NCI-H1436 treated with DMSO at 0.1 percent for 48 hours (cell line): Measurements from ENCODE around the gene BLTP1.
"Not testable (repeated sequence)": the region's sequence is repeated elsewhere in the genome, so short reads cannot be mapped to it uniquely, and the experiment has no call there.

ENCODE experiments used
- DNase-seq: peaks from one replicate; lab custom pipeline; 2025; lab: John Stamatoyannopoulos, UW

The BLTP1 gene

DNA sequence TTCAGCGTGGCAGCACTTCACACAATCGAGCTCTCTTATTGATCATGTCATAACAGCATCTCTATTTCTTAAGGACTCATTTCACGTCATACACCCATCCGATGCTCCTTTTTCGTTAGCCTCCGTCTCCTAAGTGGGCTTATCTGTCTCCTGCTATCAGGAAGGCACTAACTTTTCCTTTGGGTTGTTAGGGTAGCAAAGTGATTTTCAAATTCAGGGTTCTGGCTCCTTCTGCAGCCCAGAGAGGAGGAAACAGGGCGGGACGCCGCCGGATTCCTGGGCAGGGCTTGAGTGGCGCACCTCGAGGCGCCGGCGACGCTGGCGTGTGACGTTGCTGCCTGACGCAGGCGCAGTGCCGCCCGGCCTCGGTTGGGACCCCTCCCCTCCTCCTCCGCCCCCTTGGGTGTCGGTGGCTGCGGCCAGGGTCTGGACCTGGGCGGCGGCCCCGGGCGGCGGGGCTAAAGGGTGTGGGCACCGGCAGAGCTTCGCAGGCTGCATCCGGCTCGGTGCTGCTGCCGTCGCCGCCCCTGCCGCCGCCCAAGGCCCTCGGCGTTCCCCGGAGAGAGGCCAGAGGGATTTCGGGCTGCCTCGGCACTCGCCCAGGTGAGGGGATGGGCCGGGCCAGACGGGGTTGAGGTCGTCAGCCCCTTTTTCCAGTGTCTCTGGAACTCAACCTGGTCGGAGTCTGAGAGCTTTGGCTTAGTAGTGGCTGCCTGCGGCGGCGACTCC is at the start of gene BLTP1:
TSS of gene BLTP1 (plus strand) at position 350 of the 729 bp plus-strand sequence. CDS start 18,317 bp downstream, outside the sequence.
- DNase-seq = peak; percentile 30

- DNase-seq = no peak
These were observed 47.9 kb upstream of the BLTP1 start for GRCh38 chr4:122104184-122104583.

DNA sequence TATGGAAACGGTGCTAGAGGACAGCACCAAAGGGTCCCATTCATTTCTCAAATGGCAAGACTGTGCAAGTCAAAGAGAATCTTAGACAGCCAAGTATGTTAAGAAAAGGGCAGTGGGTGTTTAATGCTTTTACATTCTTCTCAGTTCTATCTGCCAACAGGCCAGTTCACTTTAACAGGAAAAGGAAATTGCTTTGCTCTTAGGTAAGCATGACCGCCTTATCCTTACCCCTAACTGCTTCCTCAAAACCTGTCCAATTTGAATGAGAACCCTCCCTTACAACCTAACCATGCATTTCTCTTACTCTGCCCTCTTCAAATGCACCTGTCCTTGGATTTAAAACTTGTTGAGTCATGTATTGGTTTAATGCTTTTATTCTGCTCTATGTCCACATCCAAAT is 44.5 kb upstream of the BLTP1 start:
- DNase-seq = no peak

GRCh38 chr4:122110304-122110703 is 41.8 kb upstream of the BLTP1 start:
- DNase-seq = not testable (repeated sequence)

- no peak for DNase-seq
These were observed 34.4 kb upstream of the BLTP1 start for GRCh38 chr4:122117743-122118142.

GRCh38 chr4:122118243-122118642 is 33.9 kb upstream of the BLTP1 start:
- DNase-seq = no peak

DNA sequence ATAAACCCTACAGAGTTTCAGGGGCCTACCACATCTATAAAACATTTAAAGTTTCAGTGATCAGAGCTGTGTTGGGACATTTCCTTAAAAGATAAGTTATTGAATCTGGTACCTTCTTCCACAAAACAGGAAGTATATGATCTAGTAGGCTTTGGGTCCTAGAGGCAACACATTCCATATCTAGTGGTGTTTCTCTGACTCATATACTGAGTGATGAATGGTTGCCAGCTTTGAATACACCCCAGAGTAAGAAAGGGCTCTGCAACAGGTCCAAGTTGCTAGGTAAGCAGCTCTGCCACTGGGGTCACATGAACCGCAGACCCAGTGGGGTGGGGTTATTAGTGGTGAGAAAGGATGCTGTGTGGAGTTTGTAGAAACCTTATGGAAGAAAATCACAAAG is 32.4 kb upstream of the BLTP1 start:
- no peak for DNase-seq

- no peak for DNase-seq
These were observed 30.5 kb upstream of the BLTP1 start for GRCh38 chr4:122121593-122121992.

GRCh38 chr4:122122083-122122482 is 30.0 kb upstream of the BLTP1 start:
- DNase-seq = no peak

DNA sequence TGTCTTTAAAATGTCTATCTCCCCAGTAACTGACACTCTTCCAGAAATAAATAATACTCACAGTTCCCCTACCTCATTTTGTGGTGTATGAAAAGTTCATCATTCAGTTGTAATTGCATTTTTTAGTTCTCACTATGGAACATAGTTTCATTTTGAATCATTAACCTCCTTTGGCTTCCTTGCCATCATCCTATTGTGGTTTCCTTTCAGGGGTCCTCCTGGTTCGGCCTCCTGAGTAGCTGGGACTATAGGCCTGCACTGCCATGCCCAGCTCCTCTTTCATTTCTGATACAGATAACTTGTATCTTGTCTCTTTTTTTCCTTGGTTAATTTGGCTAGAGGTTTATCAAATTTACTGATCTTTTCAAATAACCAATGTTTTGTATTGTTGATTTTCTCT is 23.1 kb upstream of the BLTP1 start:
- no peak for DNase-seq

DNA sequence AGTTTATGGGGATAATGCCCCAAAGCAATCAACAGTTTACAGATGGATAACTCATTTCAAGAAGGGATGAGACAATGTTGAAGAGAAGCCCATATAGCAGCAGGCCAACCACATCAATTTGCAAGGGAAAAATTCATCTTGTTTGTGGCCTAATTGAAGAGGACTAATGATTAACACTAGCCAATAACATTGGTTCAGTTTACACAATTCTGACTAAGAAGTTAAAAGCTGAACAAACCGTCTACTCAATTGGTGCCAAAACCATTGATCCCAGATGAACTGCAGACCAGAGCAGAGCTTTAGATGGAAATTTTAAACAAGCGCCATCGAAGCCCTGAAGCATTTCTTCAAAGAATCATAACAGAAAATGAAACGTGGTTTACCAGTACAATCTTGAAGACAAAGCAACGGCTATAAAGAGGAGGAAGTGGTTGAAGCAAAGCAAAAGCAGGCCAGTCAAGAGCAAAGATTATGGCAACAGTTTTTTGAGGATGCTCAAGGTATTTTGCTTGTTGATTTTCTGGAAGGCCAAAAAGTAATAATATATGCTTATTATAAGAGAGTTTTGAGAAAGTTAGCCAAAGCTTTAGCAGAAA is 20.5 kb upstream of the BLTP1 start:
- DNase-seq = no peak

GRCh38 chr4:122132891-122133290 is 19.2 kb upstream of the BLTP1 start:
- DNase-seq = no peak

GRCh38 chr4:122139139-122139538 is 13.0 kb upstream of the BLTP1 start:
- no peak for DNase-seq

GRCh38 chr4:122140834-122141233 is 11.3 kb upstream of the BLTP1 start:
- DNase-seq = no peak

DNA sequence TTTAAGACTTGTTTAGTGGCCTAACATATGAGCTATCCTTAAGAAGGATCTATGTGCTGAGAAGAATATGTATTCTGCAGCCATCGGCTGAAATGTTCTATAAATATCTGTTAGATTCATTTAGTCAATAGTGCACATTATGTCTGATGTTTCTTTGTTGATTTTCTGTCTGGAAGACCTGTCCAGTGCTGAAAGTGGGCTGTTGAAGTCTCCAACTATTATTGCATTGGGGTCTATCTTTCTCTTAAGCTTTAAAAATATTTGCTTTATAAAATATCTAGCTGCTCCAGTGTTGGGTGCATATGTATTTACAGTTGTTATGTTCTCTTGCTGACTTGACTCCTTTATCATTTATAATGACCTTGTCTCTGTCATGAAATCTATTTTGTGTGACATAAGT is 9.4 kb upstream of the BLTP1 start:
- DNase-seq = no peak

GRCh38 chr4:122146652-122147051 is 5.5 kb upstream of the BLTP1 start:
- no peak for DNase-seq

DNA sequence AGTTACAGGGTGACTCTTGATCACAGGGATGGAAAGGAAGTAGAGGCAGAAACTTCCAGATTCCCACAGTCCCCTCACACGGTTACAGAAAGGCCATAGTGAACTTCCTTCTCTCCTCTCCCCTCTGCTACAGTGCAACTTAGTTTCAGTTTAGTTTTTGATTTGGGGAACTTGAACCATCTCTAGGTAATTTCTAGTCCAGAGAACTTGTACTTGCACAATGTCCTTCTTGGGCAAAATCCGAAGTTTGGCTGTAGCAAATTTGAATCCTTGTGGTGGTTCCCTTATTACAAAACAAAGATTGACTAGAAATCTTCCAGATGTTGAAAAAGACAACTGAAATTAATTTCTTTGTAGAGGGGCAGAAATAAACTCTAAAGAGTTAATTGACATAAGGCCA is 1.2 kb upstream of the BLTP1 start:
- no peak for DNase-seq

- DNase-seq = no peak
These were observed 638 bp downstream of the BLTP1 start for GRCh38 chr4:122152711-122153226.

- no peak for DNase-seq
These were observed 4.7 kb downstream of the BLTP1 start for GRCh38 chr4:122156819-122157218.

GRCh38 chr4:122163301-122163700 is 11.2 kb downstream of the BLTP1 start:
- no peak for DNase-seq

DNA sequence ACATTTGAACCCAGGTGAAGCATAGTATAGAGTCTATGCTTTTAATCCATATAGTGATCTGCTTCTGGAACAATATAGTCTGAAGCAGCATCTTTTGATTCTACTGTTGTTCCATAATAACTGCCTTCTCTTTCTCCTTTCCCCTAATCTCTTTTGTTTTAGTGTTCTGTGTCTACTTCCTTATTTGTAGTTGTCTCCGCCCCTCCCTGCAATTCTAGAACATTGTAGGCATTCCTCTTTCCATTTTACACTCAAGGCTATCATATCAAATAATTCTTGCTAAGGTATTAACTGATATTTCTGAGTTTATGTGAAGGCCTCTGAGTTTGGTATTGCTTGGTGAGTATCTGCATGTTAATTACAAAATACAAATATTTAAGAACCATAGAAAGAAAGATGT is 11.6 kb downstream of the BLTP1 start:
- DNase-seq = no peak

- DNase-seq = no peak
These were observed 15.2 kb downstream of the BLTP1 start for GRCh38 chr4:122167369-122167768.

DNA sequence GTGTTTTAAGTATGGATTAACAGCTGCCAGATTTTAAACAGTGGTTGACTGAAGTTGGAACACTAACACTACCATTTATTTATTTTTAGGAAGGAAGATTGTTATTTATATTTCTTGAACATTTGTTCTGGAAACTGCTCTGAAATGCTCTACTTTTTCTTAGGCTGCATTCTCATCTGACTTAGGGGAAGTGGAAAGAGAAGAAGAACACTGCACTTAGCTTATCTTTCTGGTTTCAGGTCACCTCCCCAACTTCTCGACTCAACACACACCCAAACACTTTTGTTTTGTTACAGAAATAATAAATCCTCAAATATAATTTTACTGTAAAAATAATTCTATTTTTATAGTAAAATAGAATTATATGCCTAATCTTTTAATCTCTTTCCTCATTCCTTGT is 18.6 kb downstream of the BLTP1 start:
- no peak for DNase-seq

GRCh38 chr4:122171323-122171722 is 19.2 kb downstream of the BLTP1 start:
- no peak for DNase-seq
